HL-60 (cell line): ENCODE results near the gene LEF1.

Experiments
- DNase-seq, 2 experiments: peaks; one replicate each; pipeline ENCODE4 v3.0.0-alpha.2; 2010 to 2020; ENCODE audit warnings: low read depth in 1 of 2, low spot score in 1 of 2
- H3K27ac ChIP-seq: fragments of 250-450 bp; sonication (Bioruptor Pico); replicated peaks from 2 replicates; pipeline ENCODE4 v1.5.1; 2020; ENCODE audit warnings: mild to moderate bottlenecking, moderate library complexity
- H3K27me3 ChIP-seq: fragments of 250-450 bp; sonication (Bioruptor Pico); 2 replicates; pipeline ENCODE4 v1.5.1; 2021; ENCODE audit warnings: mild to moderate bottlenecking, moderate library complexity; ENCODE audit not compliant: insufficient read depth, poor library complexity, severe bottlenecking
- H3K4me3 ChIP-seq: replicated peaks from 2 replicates; pipeline ENCODE4 v1.5.1; 2011; ENCODE audit warnings: mild to moderate bottlenecking, control low read depth, low read length; ENCODE audit not compliant: insufficient read depth
- GABPA ChIP-seq: IDR thresholded peaks from 2 replicates; pipeline ENCODE4 v1.6.1; 2012; ENCODE audit warnings: low read depth
- POLR2AphosphoS5 ChIP-seq: IDR thresholded peaks from 2 replicates; pipeline ENCODE4 v1.6.1; 2012; ENCODE audit warnings: low read depth
- REST ChIP-seq: IDR thresholded peaks from 2 replicates; pipeline ENCODE4 v1.6.1; 2012; ENCODE audit warnings: low read depth; ENCODE audit not compliant: insufficient replicate concordance
- SPI1 ChIP-seq: IDR thresholded peaks from 2 replicates; pipeline ENCODE4 v1.6.1; 2012; ENCODE audit warnings: low read depth, mild to moderate bottlenecking, borderline replicate concordance
- TF ChIP-seq, protein P1 (sequence below): IDR thresholded peaks from one replicate; pipeline ENCODE4 v1.5.1; 2011; ENCODE audit warnings: low read length, control low read depth, inconsistent platforms; ENCODE audit not compliant: insufficient read depth

The LEF1 gene

DNA sequence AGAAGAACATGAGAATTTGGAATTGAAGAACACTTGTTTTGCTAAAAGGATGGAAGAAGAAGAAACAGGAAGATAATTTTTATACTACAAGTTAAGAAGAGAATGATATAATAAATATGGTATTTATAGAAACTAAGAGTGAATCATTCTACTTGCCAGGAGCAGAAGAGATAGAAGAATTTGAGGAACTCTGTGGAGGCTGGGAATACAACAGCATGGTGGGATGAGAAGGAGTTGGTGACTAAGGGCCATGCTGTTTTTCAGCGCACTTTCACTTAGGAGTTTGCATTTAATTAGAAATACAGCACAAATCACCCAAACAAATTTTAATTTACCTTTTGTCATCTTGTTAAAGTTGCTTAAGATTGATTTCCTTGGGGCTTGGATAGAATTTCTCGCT, 158.6 kb downstream of the LEF1 start:
- no peak for TF ChIP-seq POLR2AphosphoS5
- no peak for TF ChIP-seq REST
- TF ChIP-seq, protein P1, sequence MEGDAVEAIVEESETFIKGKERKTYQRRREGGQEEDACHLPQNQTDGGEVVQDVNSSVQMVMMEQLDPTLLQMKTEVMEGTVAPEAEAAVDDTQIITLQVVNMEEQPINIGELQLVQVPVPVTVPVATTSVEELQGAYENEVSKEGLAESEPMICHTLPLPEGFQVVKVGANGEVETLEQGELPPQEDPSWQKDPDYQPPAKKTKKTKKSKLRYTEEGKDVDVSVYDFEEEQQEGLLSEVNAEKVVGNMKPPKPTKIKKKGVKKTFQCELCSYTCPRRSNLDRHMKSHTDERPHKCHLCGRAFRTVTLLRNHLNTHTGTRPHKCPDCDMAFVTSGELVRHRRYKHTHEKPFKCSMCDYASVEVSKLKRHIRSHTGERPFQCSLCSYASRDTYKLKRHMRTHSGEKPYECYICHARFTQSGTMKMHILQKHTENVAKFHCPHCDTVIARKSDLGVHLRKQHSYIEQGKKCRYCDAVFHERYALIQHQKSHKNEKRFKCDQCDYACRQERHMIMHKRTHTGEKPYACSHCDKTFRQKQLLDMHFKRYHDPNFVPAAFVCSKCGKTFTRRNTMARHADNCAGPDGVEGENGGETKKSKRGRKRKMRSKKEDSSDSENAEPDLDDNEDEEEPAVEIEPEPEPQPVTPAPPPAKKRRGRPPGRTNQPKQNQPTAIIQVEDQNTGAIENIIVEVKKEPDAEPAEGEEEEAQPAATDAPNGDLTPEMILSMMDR = no peak
- no peak for TF ChIP-seq SPI1
- TF ChIP-seq GABPA = no peak
- Histone ChIP-seq H3K27me3 (no peaks in the 10 kb centered on the region), H3K27ac (no peak overlapping the region), H3K4me3 (no peak overlapping the region)
- DNase-seq = no peak

GRCh38 chr4:108008721-108009120, 160.0 kb downstream of the LEF1 start:
- H3K27ac ChIP-seq = no peak overlapping the region
- H3K27me3 ChIP-seq = no peaks in the 10 kb centered on the region
- no peak overlapping the region for H3K4me3 ChIP-seq
- DNase-seq = peak; percentile 31 to 49
- no peak for TF ChIP-seq SPI1
- TF ChIP-seq, protein P1 = no peak
- TF ChIP-seq POLR2AphosphoS5 = no peak
- TF ChIP-seq REST = no peak
- TF ChIP-seq GABPA = no peak

DNA sequence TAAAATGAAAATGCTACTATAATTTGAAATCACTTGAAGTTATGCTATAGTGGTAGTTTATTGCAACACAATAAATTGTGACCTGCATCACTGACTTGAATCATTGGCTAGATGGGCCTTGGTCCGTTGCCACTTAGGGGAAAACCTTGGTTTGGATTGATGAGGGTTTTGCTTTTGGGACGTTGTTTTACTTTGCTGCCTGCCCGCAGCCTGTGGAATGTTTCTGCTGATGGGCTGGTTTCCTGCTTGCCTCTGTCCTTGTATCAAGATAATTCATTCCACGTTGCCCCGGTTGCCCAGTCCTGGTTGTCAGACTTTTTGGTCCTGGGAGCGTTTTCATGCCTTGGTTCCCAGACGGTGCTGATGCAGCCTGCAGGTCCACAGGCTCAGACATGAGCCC, 160.7 kb downstream of the LEF1 start:
- H3K27me3 ChIP-seq = no peaks in the 10 kb centered on the region
- no peak overlapping the region for H3K4me3 ChIP-seq
- TF ChIP-seq, protein P1 = no peak
- no peak for TF ChIP-seq SPI1
- TF ChIP-seq POLR2AphosphoS5 = no peak
- no peak for TF ChIP-seq REST
- no peak for TF ChIP-seq GABPA
- no peak overlapping the region for H3K27ac ChIP-seq
- no peak for DNase-seq
